HG03432 (cell line): Measurements from ENCODE around the gene LRRC3C.
A peak's percentile ranks its signal among the peaks of the same experiment; 100 is the strongest.
"Not testable (repeated sequence)": the region's sequence is repeated elsewhere in the genome, so short reads cannot be mapped to it uniquely, and the experiment has no call there.

ENCODE experiments used
- ATAC-seq: cut with Tn5 transposase; IDR thresholded peaks from one replicate; pipeline ENCODE4 v1.9.1; 2021; ENCODE audit warnings: mild to moderate bottlenecking, moderate library complexity; ENCODE audit not compliant: unreplicated experiment

LRRC3C gene

GRCh38 chr17:39946551-39947330, 19.2 kb downstream of the LRRC3C start:
- no peak for ATAC-seq

- not testable (repeated sequence) for ATAC-seq
Measured at GRCh38 chr17:39948489-39948828, 20.9 kb downstream of the LRRC3C start.

GRCh38 chr17:39949028-39949427, 21.5 kb downstream of the LRRC3C start:
- no peak for ATAC-seq

DNA sequence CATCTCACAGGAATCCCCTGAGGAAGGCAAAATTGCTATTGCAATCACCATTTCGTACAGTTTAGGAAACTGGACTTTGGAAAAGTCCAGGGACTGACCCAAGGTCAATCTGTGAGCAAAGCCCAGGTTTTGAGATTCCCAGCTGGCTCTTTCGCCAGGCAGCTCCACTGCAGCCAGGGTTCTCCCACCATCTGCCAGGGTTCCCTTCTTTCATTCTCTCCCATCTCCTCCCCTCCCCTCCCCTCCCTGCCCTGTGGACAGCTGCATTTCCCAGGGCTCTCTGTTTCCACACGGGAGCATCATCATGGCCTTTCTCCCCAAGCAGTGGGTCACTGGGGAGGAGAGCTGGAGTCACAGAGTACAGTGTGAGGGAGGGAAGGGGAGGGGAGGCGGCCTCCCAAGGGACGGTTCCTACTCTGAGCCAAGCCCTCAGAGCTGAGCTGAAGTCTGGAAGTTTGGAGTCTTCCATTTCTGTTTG, 23.4 kb downstream of the LRRC3C start:
- ATAC-seq, result no peak

DNA sequence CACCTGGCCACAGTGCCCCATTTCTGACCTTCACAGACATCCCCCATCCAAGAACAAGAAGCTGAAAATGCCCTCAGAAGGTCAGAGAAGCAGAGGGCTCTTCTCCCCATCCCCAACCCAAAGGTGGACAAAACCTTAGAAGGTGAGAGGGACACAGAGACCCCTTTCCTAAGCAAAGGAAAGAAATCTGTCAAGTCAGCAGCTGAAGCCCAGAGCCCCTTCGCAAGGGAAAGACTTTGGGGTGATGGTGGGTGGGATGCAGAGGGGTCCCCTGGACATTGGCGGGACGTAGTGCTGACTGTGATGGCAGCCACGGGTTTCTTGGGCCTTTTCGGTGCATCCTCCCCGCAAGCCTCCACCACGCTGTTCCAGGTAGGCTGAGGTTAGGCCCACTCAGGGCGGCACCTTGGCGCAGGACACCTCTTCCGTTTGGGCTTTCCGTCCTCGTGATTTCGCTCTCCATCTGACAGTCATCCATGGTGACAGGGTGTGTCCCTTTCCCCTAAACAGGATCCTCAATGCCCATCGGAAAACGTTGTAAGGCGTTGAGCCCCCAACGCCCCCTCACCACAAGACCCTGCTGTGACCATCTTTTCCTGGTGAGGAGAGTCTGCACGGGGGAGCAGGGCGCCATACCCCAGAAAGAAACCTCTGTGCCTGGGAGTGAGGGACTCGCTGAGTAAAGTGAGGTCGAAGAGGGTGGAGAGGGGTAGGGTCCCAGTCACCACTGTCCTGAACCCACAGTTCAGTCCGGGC, 24.6 kb downstream of the LRRC3C start:
- ATAC-seq, result peak; percentile 34

- ATAC-seq, result peak; percentile 79
Measured at GRCh38 chr17:39952680-39953470, 25.3 kb downstream of the LRRC3C start.

GRCh38 chr17:39953471-39953888, 25.9 kb downstream of the LRRC3C start:
- ATAC-seq, result no peak

DNA sequence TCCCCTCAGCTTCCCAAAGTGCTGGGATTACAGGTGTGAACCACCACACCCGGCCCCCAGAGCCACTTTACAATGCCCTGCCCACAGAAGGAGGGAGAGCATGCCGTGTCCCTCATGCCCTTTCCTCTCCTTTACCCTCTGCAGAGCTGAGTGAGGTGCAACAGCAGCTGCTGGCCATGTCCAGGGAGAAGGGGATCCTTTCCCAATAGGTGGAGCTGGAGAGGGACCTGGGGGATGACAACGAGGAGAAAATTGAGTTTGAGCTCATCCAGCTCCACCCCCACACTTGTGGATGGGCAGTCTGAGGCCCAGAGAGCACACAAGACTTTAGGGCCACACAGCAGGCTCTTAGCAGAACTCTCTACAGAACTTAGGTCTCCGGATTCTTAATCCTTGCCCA, 27.3 kb downstream of the LRRC3C start:
- ATAC-seq, result no peak

DNA sequence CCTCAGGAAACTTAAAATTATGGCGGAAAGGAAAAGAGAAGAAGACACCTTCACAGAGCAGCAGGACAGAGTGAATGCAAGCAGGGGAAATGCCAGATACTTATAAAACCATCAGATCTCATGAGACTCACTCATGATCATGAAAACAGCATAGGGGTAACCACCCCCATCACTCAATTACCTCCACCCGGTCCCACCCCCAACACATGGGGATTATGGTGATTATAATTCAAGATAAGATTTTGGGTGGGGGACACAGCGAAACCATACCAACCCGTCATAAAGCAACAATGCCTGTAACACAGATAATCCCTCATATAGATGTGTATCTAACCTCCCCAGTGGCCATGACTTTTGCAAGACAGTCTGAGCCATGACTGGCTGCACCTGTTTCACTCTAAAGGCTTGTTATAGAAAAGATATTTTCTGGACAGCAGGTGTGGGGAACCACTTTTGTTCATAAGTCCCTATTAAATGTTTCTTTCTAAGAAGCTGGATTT, 28.2 kb downstream of the LRRC3C start:
- ATAC-seq, result no peak

DNA sequence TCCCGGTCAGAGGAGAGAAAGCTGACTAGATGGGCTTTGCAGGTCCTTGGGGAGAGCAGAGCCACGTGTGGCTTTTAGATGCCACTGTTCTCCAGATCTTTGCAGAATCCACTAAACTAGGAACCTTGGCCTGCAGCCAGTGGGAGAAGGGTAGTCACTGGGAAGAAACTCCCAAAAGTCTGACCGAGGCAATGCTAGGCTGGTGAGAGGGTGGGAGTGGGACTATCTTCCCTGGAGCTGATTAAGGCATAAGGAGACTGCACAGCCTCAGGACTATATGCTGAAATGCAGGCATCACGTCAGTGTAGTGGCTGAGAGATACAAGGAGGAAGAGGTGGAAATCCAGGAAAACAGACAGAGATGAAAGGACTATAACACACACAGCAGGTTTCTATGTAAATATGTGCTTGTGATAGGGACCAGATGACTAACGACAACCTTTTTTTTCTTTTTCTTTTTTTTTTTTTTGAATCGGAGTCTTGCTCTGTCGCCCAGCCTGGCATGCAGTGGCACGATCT, 33.1 kb downstream of the LRRC3C start:
- no peak for ATAC-seq

- no peak for ATAC-seq
Measured at GRCh38 chr17:39962642-39963220, 35.2 kb downstream of the LRRC3C start, which contains the start of gene GSDMA. Gene GSDMA (plus strand): TSS chr17:39963004. CDS start chr17:39965688, 2,684 bp downstream.

DNA sequence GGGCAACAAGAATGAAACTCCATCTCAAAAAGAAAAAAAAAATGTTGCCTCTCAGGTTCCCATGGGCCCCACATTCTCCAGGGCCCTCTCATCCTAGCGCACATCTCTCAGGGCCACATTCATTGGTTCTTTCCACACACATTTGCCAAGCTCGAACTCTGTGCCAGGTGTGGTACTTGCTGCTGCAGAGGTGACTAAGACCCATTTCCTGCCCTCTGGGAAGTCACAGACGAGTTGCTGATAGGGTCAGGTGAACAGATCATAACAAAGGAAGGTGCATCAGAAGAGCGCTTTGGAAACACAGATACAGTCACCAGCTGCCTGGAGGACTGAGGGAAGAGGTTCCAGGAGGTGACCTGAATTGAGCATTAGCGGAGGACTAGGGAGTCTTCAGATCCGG, 36.3 kb downstream of the LRRC3C start:
- no peak for ATAC-seq

DNA sequence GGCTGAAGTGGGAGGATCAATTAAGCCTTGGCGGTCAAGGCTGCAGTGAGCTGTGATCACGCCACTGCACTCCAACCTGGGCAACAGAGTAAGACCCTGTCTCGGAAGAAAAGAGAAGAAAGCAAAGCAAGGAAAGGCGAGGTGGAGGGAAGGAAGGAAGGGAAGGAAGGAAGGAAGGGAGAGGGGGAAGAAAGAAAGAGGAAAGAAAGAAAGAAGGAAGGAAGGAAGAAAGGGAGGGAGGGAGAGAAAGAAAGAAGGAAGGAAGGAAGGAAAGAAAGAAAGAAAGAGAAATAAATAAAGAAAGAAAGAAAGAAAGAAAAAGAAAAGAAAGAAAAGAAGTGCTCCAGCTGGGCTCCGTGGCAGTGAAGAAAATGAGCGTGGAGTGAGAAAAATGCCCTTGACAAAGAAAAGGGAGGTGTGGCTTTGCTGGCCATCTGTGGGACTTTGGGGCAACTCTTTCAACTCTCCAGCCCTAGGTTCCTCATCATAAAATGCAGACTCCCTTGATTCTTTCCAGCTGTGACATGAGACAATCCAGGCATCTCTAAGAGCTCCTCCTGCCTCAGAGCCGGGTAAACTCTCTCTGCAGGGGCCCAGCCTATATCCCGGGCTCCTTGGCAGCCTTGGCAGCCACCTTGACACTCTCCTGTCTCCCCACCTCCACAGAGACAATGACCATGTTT, 37.6 kb downstream of the LRRC3C start:
- no peak for ATAC-seq

DNA sequence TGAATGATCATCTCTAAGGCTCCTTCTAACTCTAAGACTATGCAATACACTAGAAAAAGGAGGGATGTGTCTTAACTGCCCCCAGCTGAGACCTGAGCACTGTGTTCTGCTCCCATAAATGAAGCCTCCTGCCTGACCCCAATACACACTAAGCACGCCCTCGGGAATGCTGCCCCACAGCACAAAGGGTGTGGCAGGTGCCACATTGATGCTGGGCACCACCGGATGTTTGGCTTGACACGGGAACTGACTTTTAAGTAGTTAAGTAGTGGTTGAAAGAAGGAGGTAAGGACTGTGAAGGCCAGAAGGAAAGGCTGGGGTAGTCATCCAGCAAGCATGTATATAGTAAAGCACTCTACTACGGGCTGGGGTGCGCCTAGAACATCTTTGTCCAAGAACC, 39.2 kb downstream of the LRRC3C start:
- ATAC-seq, result no peak

DNA sequence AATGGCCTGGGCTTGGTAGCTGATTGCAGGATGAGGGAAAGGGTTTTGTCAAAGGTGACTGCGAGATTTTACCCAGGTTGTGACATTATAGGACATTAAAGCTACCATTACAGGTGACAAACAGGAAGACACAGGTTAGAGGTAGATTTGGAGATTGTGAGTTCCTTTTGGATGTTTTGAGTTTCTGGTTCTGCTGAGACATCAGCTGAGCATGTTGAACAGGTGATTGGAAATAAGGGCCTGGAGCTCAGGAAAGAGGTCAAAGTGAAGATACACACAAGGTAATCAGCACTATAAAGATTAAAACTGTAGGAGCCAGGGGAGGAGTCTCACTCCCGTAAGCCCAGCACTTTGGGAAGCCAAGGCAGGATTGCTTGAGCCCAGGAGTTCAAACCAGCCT, 41.2 kb downstream of the LRRC3C start:
- ATAC-seq, result no peak

GRCh38 chr17:39969375-39969774, 41.8 kb downstream of the LRRC3C start:
- no peak for ATAC-seq

DNA sequence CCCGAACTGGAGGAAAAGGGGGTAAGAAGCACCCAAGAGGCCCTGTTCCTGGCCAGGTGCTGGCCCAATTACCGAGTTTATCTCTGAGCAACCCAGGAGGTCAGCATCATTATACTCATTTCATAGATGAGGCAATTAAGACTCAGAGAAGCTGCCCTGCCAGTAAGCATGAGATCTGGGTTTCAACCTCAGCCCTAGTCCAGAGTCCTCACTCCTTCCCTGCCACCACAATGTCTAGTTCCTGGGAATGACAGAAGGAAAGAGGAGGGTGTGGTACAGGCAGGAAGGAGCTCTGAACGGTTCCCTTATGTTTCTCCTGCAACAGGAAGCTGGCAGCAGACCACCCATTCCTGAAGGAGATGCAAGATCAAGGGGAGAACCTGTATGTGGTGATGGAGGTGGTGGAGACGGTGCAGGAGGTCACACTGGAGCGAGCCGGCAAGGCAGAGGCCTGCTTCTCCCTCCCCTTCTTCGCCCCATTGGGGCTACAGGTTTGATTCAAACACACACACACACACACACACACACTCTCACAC, 42.7 kb downstream of the LRRC3C start:
- no peak for ATAC-seq

- no peak for ATAC-seq
Measured at GRCh38 chr17:39971076-39971603, 43.6 kb downstream of the LRRC3C start.

DNA sequence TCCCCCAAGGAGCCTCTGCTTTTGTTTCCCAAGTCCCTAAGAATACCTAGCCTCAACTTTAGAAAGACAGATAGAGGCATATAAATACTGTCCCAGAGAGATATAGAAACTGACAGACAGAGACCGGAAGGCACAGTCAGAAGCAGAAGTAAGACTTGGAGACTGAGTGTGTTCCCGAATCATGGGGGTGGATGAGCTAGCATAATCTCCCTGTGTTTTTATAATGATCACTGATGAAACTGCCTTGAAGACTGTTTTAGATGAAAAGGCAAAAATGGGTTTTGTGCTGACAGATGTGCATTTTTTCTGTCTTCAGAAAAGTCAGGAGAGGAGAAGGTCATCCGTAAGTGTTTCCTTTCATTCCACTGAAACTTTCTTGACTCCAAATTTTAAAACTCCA, 44.7 kb downstream of the LRRC3C start:
- ATAC-seq, result no peak
